GM12873 (cell line): Measurements from ENCODE around the gene MYO10.

ENCODE experiments used
- TF ChIP-seq, protein P1 (sequence below): IDR thresholded peaks from 2 replicates; pipeline ENCODE4 v1.5.1; 2012; ENCODE audit warnings: low read depth, mild to moderate bottlenecking, moderate library complexity, low read length, control low read depth; ENCODE audit not compliant: insufficient read depth; ENCODE audit errors: missing control alignments

The MYO10 gene

DNA sequence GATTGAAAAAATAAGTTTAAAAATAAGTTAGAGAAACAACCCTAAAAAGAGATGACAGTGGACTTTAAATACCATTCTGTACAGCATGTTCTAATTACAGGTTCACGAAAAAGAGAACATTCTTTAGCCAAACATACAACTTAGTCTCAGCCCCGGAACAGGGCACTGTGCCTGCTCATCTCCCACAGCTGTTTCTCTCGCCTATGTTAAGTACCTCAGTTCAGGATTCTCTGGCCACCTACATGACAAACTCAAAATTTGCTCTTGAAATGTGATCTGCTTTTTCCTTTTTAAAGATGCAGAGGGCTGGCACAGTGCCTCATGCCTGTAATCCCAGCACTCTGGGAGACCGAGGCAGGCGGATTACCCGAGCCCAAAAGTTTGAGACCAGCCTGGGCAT is 52.3 kb downstream of the MYO10 start:
- TF ChIP-seq, protein P1, sequence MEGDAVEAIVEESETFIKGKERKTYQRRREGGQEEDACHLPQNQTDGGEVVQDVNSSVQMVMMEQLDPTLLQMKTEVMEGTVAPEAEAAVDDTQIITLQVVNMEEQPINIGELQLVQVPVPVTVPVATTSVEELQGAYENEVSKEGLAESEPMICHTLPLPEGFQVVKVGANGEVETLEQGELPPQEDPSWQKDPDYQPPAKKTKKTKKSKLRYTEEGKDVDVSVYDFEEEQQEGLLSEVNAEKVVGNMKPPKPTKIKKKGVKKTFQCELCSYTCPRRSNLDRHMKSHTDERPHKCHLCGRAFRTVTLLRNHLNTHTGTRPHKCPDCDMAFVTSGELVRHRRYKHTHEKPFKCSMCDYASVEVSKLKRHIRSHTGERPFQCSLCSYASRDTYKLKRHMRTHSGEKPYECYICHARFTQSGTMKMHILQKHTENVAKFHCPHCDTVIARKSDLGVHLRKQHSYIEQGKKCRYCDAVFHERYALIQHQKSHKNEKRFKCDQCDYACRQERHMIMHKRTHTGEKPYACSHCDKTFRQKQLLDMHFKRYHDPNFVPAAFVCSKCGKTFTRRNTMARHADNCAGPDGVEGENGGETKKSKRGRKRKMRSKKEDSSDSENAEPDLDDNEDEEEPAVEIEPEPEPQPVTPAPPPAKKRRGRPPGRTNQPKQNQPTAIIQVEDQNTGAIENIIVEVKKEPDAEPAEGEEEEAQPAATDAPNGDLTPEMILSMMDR = no peak

DNA sequence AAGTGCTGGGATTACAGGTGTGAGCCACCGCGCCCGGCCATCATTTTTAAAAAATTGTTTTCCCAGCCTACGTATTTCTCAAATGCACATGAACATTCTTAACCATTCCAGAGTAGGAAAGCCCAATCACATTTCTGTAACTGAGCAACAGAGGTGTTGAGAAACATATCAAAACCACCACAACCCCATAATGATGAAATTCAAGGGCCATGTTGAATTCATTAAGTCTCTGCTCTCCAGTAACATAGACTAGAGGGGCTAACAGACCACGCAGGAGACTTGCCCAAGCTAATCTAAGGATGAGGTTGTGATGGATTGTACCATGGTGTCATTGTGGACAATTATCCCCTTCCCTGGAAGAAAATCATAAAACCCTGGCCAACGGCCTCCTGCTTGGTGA is 52.9 kb downstream of the MYO10 start:
- TF ChIP-seq, protein P1 = no peak

DNA sequence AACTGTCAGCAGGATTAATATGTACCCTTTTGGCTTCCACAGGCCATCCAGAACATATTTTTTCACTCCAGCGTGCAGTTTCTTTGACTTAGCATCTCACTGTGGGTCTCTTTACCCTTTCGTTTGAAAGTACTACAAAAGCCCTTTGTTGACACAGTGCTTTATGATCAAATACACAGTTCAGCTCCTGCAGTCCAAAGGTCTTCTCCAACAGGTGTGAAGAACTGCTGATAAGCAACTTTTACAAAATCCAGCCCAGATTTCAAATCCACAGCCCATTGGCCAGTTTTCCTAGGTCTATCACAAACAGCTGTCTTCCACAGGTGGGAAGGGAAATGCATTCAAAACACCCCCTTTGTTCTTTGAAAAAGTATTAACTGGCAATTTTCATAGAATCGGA is 54.8 kb downstream of the MYO10 start:
- TF ChIP-seq, protein P1 = no peak

DNA sequence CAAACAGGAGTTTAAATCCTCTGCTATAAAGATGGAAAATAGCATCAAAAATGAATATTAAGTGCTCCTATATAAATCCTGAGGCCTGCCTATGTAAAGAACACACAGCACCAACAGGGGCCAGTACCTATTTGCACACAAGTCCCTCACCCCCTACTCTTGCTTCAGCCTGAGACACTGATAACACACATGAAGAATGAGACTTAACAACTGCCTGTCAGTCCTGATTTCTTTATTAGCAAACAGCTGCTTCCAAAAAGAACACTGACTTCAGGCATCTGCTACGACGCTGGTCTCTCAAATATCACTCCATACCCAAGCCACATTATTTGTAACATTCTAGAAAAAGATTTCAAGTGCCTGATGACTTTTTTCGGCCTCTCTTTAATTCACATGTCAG is 55.5 kb downstream of the MYO10 start:
- TF ChIP-seq, protein P1 = no peak

DNA sequence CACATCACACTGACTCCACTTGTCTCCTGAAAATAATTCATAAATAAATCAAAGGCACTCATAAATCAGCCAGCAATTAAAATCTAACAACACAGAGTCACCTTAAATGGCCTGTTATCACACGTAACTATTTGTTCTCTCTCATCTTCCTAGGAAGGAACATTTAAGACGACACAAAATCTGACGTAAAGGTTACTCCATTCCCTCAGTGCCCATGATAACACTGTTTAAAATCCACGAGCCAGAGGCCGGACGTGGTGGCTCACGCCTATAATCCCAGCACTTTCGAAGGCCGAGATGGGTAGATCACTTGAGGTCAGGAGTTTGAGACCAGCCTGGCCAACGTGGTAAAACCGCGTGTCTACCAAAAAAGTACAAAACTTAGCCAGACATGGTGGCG is 56.4 kb downstream of the MYO10 start:
- TF ChIP-seq, protein P1 = no peak

DNA sequence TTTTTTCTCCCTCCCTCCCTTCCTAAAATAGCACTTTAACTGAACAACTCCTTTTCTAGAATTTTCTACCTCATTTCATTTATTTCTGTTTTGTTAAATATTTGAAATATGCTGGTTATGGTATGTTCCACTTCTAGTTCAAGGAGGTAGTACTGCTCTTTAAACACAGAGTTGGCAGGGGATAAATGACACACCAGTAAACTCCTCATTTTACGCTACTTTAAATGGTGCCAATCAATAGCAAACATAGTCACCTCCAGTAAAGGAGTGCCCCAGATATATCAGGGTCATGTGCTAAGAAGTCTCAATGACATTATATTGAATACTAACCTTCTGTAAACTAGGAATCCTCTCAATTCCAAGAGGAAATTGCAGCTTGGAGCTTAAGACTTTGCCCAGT is 56.9 kb downstream of the MYO10 start:
- TF ChIP-seq, protein P1 = no peak

DNA sequence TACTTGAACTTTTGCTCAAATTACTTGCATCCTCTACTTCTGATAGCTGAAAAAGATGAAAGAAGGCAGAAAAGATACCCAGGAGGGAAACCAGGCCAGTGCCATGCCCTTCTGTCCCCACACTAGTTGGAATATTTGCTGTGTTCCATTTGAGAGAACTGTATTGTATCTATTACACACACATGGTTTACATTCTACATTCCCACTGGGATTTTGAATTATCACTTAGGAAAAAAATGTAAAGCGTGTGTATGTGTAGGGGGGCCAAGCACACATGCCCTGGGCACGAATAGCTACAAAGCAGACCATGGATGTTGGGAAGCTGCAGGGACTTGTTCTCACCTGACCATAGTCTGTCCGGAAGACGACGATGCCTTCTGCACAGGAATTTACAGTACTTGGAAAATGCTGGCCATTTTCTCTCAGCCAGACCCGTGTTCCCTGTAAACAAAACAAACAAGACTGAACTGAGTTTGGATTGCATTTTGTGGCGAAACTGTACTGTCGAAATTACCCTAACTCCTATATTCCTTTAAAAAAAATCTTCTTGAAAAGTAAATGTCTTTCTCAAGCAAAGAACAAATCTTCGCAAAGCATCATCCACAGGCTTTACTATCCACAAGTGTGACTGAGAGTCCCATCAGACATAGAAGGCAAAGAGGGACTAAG is 58.7 kb downstream of the MYO10 start:
- TF ChIP-seq, protein P1 = no peak
